ENCODE data around the gene SLC13A5.
"Not testable (repeated sequence)": the region's sequence is repeated elsewhere in the genome, so short reads cannot be mapped to it uniquely, and the experiment has no call there.

Gene SLC13A5

GRCh38 chr17:6711081-6711674 lies 2.0 kb downstream of the SLC13A5 start:
- no peak for DNase-seq (ENCODE audit: low read depth)

- DNase-seq (ENCODE audit: low read depth), result no peak
Measured at GRCh38 chr17:6710317-6710716, 2.9 kb downstream of the SLC13A5 start.

GRCh38 chr17:6708357-6708961 lies 4.7 kb downstream of the SLC13A5 start:
- DNase-seq (ENCODE audit: low read depth), result no peak

GRCh38 chr17:6706996-6707395 lies 6.2 kb downstream of the SLC13A5 start:
- DNase-seq (ENCODE audit: low read depth), result no peak

GRCh38 chr17:6706499-6706898 lies 6.7 kb downstream of the SLC13A5 start:
- no peak for DNase-seq (ENCODE audit: low read depth)

GRCh38 chr17:6704470-6705052 lies 8.6 kb downstream of the SLC13A5 start:
- no peak for DNase-seq (ENCODE audit: low read depth)

GRCh38 chr17:6703751-6704150 lies 9.4 kb downstream of the SLC13A5 start:
- DNase-seq (ENCODE audit: low read depth), result no peak

- no peak for DNase-seq (ENCODE audit: low read depth)
Measured at GRCh38 chr17:6702567-6703215, 10.5 kb downstream of the SLC13A5 start.

- no peak for DNase-seq (ENCODE audit: low read depth)
Measured at GRCh38 chr17:6701719-6702118, 11.4 kb downstream of the SLC13A5 start.

GRCh38 chr17:6700948-6701307 lies 12.2 kb downstream of the SLC13A5 start:
- DNase-seq (ENCODE audit: low read depth), result no peak

GRCh38 chr17:6699997-6700947 lies 12.9 kb downstream of the SLC13A5 start:
- DNase-seq (ENCODE audit: low read depth), result no peak

- no peak for DNase-seq (ENCODE audit: low read depth)
Measured at GRCh38 chr17:6698004-6698403, 15.2 kb downstream of the SLC13A5 start.

- no peak for DNase-seq (ENCODE audit: low read depth)
Measured at GRCh38 chr17:6696906-6697305, 16.3 kb downstream of the SLC13A5 start.

GRCh38 chr17:6695565-6695964 lies 17.6 kb downstream of the SLC13A5 start:
- DNase-seq (ENCODE audit: low read depth), result no peak

- no peak for DNase-seq (ENCODE audit: low read depth)
Measured at GRCh38 chr17:6695051-6695450, 18.1 kb downstream of the SLC13A5 start.

GRCh38 chr17:6691958-6692357 lies 21.2 kb downstream of the SLC13A5 start:
- DNase-seq (ENCODE audit: low read depth), result not testable (repeated sequence)

- no peak for DNase-seq (ENCODE audit: low read depth)
Measured at GRCh38 chr17:6691546-6691945, 21.6 kb downstream of the SLC13A5 start.

GRCh38 chr17:6690641-6691040 lies 22.5 kb downstream of the SLC13A5 start:
- no peak for DNase-seq (ENCODE audit: low read depth)

- no peak for DNase-seq (ENCODE audit: low read depth)
Measured at GRCh38 chr17:6688944-6689343, 24.2 kb downstream of the SLC13A5 start.

GRCh38 chr17:6686026-6686425 lies 27.1 kb downstream of the SLC13A5 start:
- no peak for DNase-seq (ENCODE audit: low read depth)

GRCh38 chr17:6684881-6685767 lies 28.0 kb downstream of the SLC13A5 start:
- DNase-seq (ENCODE audit: low read depth), result no peak
